ENCODE data around the gene PXDN.

PXDN gene

GRCh38 chr2:1653956-1654695 is 90.2 kb downstream of the PXDN start:
- DNase-seq: no peak
- TF ChIP-seq GATA1 (IDR thresholded peaks at IDR 0.05; ENCODE audit: low read depth, low read length): no peak
- no peak for TF ChIP-seq POLR2A (IDR thresholded peaks at IDR 0.05; ENCODE audit: low read length)

GRCh38 chr2:1652034-1652790 is 92.1 kb downstream of the PXDN start:
- no peak for DNase-seq
- no peak for TF ChIP-seq POLR2A (IDR thresholded peaks at IDR 0.05; ENCODE audit: low read length)

- no peak for DNase-seq
- TF ChIP-seq POLR2A (IDR thresholded peaks at IDR 0.05; ENCODE audit: low read length): no peak
- TF ChIP-seq GATA1 (IDR thresholded peaks at IDR 0.05; ENCODE audit: low read depth, low read length): no peak
Measured at GRCh38 chr2:1651121-1652033, 92.9 kb downstream of the PXDN start.

DNA sequence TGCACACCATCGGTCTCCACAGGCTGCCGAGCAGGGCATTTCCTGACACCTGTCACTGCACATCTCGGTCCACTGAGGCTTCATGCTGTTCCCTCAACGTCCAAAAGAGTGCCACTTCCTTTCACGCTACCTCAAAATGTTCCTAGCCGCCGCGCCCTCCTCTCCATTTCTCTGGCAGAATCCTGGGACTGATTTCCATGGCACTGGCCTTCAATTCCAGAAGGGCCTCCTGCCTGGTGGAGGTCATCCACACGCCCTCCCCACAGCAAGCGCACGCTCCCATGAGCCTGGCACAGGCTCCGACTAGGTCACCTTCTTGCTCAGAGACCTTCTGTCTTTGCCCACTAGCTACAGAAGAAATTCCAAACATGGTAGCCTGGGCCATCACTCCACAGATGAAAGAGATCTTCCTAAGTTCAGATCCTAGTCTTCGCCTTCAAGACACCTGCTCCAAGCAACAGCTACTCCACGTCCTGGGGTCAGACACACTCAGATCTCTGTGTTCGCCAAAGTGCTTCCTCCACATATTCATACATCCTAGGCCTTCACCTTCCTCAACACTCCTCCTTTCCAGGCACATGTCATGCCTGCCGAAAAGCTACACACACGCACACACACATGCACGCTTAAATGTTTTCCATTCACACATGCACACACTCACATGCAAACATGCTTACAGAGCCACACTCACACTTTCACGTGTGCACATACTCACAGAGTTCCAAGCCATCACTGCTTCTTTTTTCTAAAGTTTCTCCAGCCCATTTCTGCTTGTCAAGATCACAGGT is 94.0 kb downstream of the PXDN start:
- TF ChIP-seq GATA1 (IDR thresholded peaks at IDR 0.05; ENCODE audit: low read depth, low read length): no peak
- TF ChIP-seq POLR2A (IDR thresholded peaks at IDR 0.05; ENCODE audit: low read length): no peak
- DNase-seq: no peak

DNA sequence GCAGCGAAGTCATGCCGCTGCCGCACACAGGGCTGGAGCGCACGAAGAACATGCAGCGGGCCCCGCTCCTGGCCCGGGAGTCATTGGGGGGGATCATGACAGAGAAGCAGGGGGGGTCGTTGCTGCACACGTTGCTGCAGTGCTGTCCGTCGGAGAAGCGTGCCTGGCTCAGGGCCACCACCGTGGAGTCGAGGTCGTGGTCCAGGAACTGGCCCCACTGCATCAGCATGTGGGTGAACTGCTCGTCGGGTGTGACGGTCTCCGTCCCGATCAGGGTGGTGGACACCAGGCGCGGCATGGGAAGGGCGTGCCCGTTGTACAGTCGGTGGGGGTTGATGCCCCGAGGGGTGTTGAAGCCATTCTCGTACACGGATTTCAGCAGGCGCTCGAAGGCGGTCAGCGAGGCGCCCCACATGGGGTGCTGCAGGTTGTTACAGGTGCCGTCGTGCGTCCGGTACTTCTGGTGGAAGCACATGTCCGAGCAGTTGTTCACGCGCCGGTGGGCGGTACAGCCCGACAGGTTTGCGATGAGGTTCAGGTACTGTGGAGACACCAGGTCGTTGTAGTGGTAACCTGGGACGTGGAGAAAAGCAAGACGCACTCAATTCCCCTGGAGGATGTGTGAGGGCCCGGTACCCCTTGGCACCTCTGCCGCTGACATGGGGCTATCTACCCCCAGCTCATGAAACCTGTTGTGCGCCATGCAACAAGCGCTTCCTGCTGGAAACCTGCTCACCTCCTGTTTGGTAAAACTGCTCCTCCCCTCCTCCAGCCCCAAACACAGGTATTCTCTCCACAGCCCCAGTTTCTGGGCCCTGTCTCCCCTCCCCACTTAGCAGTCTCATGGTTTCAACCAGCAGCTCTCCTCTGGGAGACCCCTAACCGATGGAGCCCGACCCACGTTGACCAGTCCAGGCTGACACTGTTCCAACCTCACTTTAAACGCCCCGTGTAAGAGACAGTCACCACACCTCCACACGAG is 94.9 kb downstream of the PXDN start:
- DNase-seq: no peak
- TF ChIP-seq POLR2A (IDR thresholded peaks at IDR 0.05; ENCODE audit: low read length) (no peak), GATA1 (IDR thresholded peaks at IDR 0.05; ENCODE audit: low read depth, low read length) (no peak)

DNA sequence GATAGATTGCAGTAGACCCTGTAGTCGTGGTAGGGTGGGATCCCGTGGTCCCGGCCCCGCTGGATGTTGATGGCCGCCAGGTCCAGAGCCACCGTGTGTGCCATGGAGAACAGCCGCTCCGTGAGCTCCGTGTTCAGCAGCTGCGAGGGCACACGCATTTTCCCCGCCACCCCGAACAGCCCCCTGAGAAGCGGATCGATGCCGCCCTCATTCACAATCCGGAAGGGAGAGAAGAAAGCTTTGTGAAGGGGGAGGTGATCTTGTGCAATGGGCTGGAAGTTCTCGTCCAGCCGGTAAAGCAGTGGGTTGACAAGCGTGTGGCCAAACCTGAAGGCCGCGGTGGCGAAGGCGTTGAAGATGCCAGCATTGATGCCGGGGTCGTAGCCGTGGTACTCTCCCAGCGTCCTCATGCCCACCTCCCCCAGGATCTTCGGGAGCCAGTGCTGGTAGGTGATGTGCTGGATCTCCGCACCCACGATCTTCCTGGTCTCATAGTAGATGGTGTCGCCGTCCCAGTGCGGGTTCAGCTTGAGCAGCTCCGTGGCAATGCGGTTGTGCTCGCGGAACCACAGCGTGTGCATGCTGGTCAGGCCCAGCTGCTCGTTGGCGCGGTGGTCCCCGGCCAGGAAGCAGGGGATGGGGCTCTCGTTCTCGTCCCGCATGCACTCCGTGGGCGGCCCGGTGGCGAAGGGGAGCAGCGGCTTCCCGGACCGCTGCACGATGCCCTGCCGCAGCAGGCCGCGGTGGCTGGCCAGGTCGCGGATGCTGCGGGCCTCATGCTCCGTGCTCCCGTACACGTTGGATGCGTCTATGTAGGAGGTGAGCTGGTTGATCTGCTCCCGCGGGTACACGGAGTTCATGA is 95.8 kb downstream of the PXDN start:
- DNase-seq: no peak
- TF ChIP-seq GATA1 (IDR thresholded peaks at IDR 0.05; ENCODE audit: low read depth, low read length) (no peak), POLR2A (IDR thresholded peaks at IDR 0.05; ENCODE audit: low read length) (no peak)

- TF ChIP-seq POLR2A (IDR thresholded peaks at IDR 0.05; ENCODE audit: low read length): no peak
- TF ChIP-seq GATA1 (IDR thresholded peaks at IDR 0.05; ENCODE audit: low read depth, low read length): no peak
- no peak for DNase-seq
Measured at GRCh38 chr2:1647417-1648240, 96.7 kb downstream of the PXDN start.

DNA sequence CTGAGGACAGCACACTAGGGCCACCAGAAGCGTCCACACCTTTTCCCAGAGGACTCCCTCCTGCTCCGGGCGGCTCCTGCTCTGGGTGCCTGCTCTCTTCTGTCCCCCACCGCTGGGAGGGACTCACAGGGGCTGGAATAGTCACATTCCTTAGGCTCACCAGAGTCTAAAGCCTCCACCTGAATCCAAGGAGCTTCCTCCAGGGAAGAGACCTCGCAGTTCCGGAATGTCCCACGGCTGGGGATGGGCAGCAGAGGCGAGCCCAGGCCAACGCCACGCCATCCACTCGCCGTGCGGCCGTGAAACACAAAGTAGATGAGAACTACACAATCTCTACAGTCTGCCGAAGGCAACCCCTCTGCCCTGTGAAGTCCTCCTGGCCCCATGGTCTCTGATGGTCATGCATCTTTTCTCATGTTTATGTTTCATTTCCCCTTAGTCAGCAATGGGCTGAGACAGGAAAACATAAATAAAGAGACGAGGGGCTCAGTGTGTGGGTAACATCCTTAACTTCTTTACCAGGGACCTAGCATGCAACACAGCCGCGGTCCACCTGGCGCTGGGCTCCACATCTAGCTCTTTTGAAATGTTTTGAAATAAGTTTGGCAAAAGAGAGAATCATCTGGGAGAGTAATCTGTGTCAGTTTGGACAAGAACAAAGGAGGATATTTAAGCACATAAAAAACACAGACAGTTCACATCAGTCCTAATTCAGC is 98.4 kb downstream of the PXDN start:
- TF ChIP-seq GATA1 (IDR thresholded peaks at IDR 0.05; ENCODE audit: low read depth, low read length): no peak
- TF ChIP-seq POLR2A (IDR thresholded peaks at IDR 0.05; ENCODE audit: low read length): no peak
- no peak for DNase-seq

GRCh38 chr2:1644427-1644826 is 99.9 kb downstream of the PXDN start:
- no peak for DNase-seq
- TF ChIP-seq POLR2A (IDR thresholded peaks at IDR 0.05; ENCODE audit: low read length): no peak
- TF ChIP-seq GATA1 (IDR thresholded peaks at IDR 0.05; ENCODE audit: low read depth, low read length): no peak

- DNase-seq: no peak
- TF ChIP-seq POLR2A (IDR thresholded peaks at IDR 0.05; ENCODE audit: low read length) (no peak), GATA1 (IDR thresholded peaks at IDR 0.05; ENCODE audit: low read depth, low read length) (no peak)
Measured at GRCh38 chr2:1642993-1643619, 101.2 kb downstream of the PXDN start.
